Amniotic stem cell (primary cell): Measurements from ENCODE around the gene LCOR.
A peak's percentile ranks its signal among the peaks of the same experiment; 100 is the strongest.
"Not testable (repeated sequence)": the region's sequence is repeated elsewhere in the genome, so short reads cannot be mapped to it uniquely, and the experiment has no call there.

Experiments
- DNase-seq: peaks from one replicate; lab custom pipeline; 2025; lab: John Stamatoyannopoulos, UW

Gene LCOR

GRCh38 chr10:96831867-96832720 lies at the start of gene LCOR:
Gene LCOR, plus strand, starts transcription at chr10:96832298. Its CDS starts 116,760 bp downstream, at chr10:96949058.
- peak; percentile 80 for DNase-seq

- DNase-seq: no peak
These were observed 47.8 kb upstream of the LCOR start for GRCh38 chr10:96784253-96784652.

- no peak for DNase-seq
These were observed 42.5 kb upstream of the LCOR start for GRCh38 chr10:96789571-96790108.

GRCh38 chr10:96791902-96792301 lies 40.2 kb upstream of the LCOR start:
- no peak for DNase-seq

GRCh38 chr10:96794836-96795733 lies 37.0 kb upstream of the LCOR start:
- no peak for DNase-seq

- DNase-seq: no peak
These were observed 34.6 kb upstream of the LCOR start for GRCh38 chr10:96797485-96797884.

- no peak for DNase-seq
These were observed 28.8 kb upstream of the LCOR start for GRCh38 chr10:96803288-96803664.

- DNase-seq: no peak
These were observed 17.8 kb upstream of the LCOR start for GRCh38 chr10:96814264-96814663.

- DNase-seq: not testable (repeated sequence)
These were observed 13.1 kb upstream of the LCOR start for GRCh38 chr10:96818971-96819370.

GRCh38 chr10:96820765-96821164 lies 11.3 kb upstream of the LCOR start:
- no peak for DNase-seq

GRCh38 chr10:96826438-96826837 lies 5.7 kb upstream of the LCOR start:
- no peak for DNase-seq

GRCh38 chr10:96828609-96829008 lies 3.5 kb upstream of the LCOR start:
- no peak for DNase-seq

GRCh38 chr10:96829029-96829773 lies 2.9 kb upstream of the LCOR start:
- no peak for DNase-seq

- DNase-seq: no peak
These were observed 1.4 kb upstream of the LCOR start for GRCh38 chr10:96830511-96831199.

GRCh38 chr10:96831200-96831866 lies 765 bp upstream of the LCOR start:
- DNase-seq: no peak

GRCh38 chr10:96832721-96833219 lies 672 bp downstream of the LCOR start:
- no peak for DNase-seq

GRCh38 chr10:96833220-96834001 lies 1.3 kb downstream of the LCOR start:
- no peak for DNase-seq

GRCh38 chr10:96834120-96834519 lies 2.0 kb downstream of the LCOR start:
- DNase-seq: no peak

- DNase-seq: no peak
These were observed 3.8 kb downstream of the LCOR start for GRCh38 chr10:96835899-96836298.

GRCh38 chr10:96838529-96838928 lies 6.4 kb downstream of the LCOR start:
- no peak for DNase-seq
